GM18861 (cell line): Measurements from ENCODE around the gene SNX22.

Experiments
- ATAC-seq: cut with Tn5 transposase; IDR thresholded peaks from one replicate; pipeline ENCODE4 v1.9.1; 2021; ENCODE audit not compliant: unreplicated experiment

Gene SNX22

GRCh38 chr15:64193971-64194370, 42.4 kb downstream of the SNX22 start:
- ATAC-seq, result no peak

GRCh38 chr15:64197425-64197824, 45.9 kb downstream of the SNX22 start:
- no peak for ATAC-seq

- ATAC-seq, result no peak
Measured at GRCh38 chr15:64205202-64205601, 53.7 kb downstream of the SNX22 start.
